K562 (cell line): ENCODE measurements around the gene SLC6A13. TPM values are rescaled to one million over a fixed set of nuclear protein-coding genes. Genes with fewer than 3 reads are reported as not detected.

ENCODE experiments used
- ATAC-seq: fragments of 200-7000 bp; cut with Tn5 transposase; 3 replicates; pipeline ENCODE4 v1.9.1; 2020; ENCODE audit warnings: moderate library complexity
- BruUV-seq: library from RNA; stranded (reverse); fragments of 400-500 nt; replicated peaks from 2 replicates; lab custom pipeline; 2021; lab: Mats Ljungman, UMichigan
- CTCF ChIA-PET: fragments of 300-600 bp; formaldehyde crosslinking; extraction: SDS; loops from one replicate; lab custom pipeline; 2021; ENCODE audit warnings: low intra/inter-chr PET ratio; lab: Yijun Ruan, JAX
- POLR2A ChIA-PET: fragments of 300-600, 350-650 bp; sonication (Branson Sonifier 250); formaldehyde crosslinking; extraction: SDS; loops from one replicate; lab custom pipeline; 2021; ENCODE audit warnings: antibody characterized with exemption, inconsistent platforms; lab: Yijun Ruan, JAX
- DNase-seq, 4 experiments: peaks; one replicate each; pipeline versions ENCODE4 v3.0.0 to v3.0.0-alpha.2; 2011 to 2018; ENCODE audit warnings: low spot score in 3 of 4, mixed read lengths in 3 of 4; ENCODE audit errors: extremely low read depth in 1 of 4
- FAIRE-seq: peaks from 2 replicates; lab custom pipeline; 2011; peaks lifted over from hg19 to GRCh38; lab: Jason Lieb, UNC
- H2AFZ ChIP-seq: 2 replicates; pipeline ENCODE4 v1.6.0; 2011; ENCODE audit warnings: low read depth, low read length, control low read depth, inconsistent platforms
- H3K27ac ChIP-seq: fragments of 200-600 bp; 3 replicates; pipeline ENCODE4 v1.8.0; 2011; ENCODE audit warnings: low read depth, mild to moderate bottlenecking, control low read depth, inconsistent platforms, low read length, moderate library complexity, mixed read lengths; ENCODE audit errors: extremely low read depth
- H3K27me3 ChIP-seq, 2 experiments: fragments of 300-600 bp in 1 of 2; 2 replicates in 1 of 2; 3 replicates in 1 of 2; pipeline versions ENCODE4 v1.6.0 to v1.8.0; 2011; ENCODE audit warnings: inconsistent platforms in 2 of 2, low read length in 2 of 2, mild to moderate bottlenecking in 1 of 2, mixed read lengths in 1 of 2, moderate library complexity in 1 of 2; ENCODE audit not compliant: control insufficient read depth in 2 of 2, insufficient read depth in 2 of 2
- H3K36me3 ChIP-seq: fragments of 300-600 bp; 3 replicates; pipeline ENCODE4 v1.8.0; 2011; ENCODE audit warnings: mild to moderate bottlenecking, low read length, inconsistent platforms; ENCODE audit not compliant: control insufficient read depth, insufficient read depth
- H3K4me1 ChIP-seq, 2 experiments: fragments of 200-600 bp in 1 of 2; replicated peaks in 1 of 2; 2 replicates in 1 of 2; 3 replicates in 1 of 2; pipeline versions ENCODE4 v1.5.1 to v1.8.0; 2011; ENCODE audit warnings: inconsistent platforms in 2 of 2, low read length in 2 of 2, mild to moderate bottlenecking in 1 of 2, mixed read lengths in 1 of 2, moderate library complexity in 1 of 2; ENCODE audit not compliant: control insufficient read depth in 2 of 2, insufficient read depth in 2 of 2
- H3K4me2 ChIP-seq: 2 replicates; pipeline ENCODE4 v1.6.1; 2011; ENCODE audit warnings: low read length, control low read depth, inconsistent platforms, mixed read lengths; ENCODE audit not compliant: insufficient read depth
- H3K4me3 ChIP-seq: fragments of 200-600 bp; sonication (generic), shearing (Covaris generic); 2 replicates; pipeline ENCODE4 v1.5.1; 2016; ENCODE audit warnings: control low read depth, inconsistent platforms
- H3K79me2 ChIP-seq: fragments of 200-600 bp; 3 replicates; pipeline ENCODE4 v1.8.0; 2011; ENCODE audit warnings: low read length, inconsistent platforms; ENCODE audit not compliant: control insufficient read depth, insufficient read depth
- H3K9ac ChIP-seq, 2 experiments: 2 replicates each; pipeline versions ENCODE4 v1.6.0 to v1.6.1; 2011; ENCODE audit warnings: low read depth in 2 of 2, low read length in 2 of 2, control low read depth in 1 of 2, inconsistent platforms in 1 of 2, mild to moderate bottlenecking in 1 of 2, mixed read lengths in 1 of 2; ENCODE audit not compliant: insufficient read depth in 1 of 2
- H3K9me1 ChIP-seq: one replicate; pipeline ENCODE4 v1.6.0; 2011; ENCODE audit warnings: inconsistent platforms, mild to moderate bottlenecking, low read length, moderate library complexity; ENCODE audit not compliant: control insufficient read depth, insufficient read depth
- H3K9me3 ChIP-seq: replicated peaks from 2 replicates; pipeline ENCODE4 v1.5.1; 2011; ENCODE audit warnings: low read depth, low read length, inconsistent platforms; ENCODE audit not compliant: control insufficient read depth, insufficient read depth
- H4K20me1 ChIP-seq: replicated peaks from 2 replicates; pipeline ENCODE4 v1.6.1; 2011; ENCODE audit warnings: low read length, inconsistent platforms, mixed read lengths; ENCODE audit not compliant: control insufficient read depth, insufficient read depth
- CBFA2T2 ChIP-seq: fragments of 450-650 bp; conservative IDR thresholded peaks from 2 replicates; pipeline ENCODE4 v1.6.1; 2017; ENCODE audit warnings: mild to moderate bottlenecking
- CLOCK ChIP-seq: fragments of 250-450 bp; sonication (Bioruptor Pico); IDR thresholded peaks from 2 replicates; pipeline ENCODE4 v1.4.0; 2020; ENCODE audit warnings: mild to moderate bottlenecking, moderate library complexity, borderline replicate concordance
- CREBBP ChIP-seq: IDR thresholded peaks from one replicate; pipeline ENCODE4 v1.6.1; 2012; ENCODE audit warnings: low read depth, mild to moderate bottlenecking, control low read depth, inconsistent platforms, low read length
- CSDE1 ChIP-seq, 2 experiments: fragments of 450-650 bp; IDR thresholded peaks; 2 replicates each; pipeline ENCODE4 v1.6.1; 2016; ENCODE audit warnings: mild to moderate bottlenecking in 1 of 2
- DMBX1 ChIP-seq: fragments of 250-450 bp; sonication (Bioruptor Pico); IDR thresholded peaks from 2 replicates; pipeline ENCODE4 v1.8.0; 2022; ENCODE audit warnings: inconsistent platforms, mild to moderate bottlenecking, moderate library complexity, borderline replicate concordance
- GTF2F1 ChIP-seq: IDR thresholded peaks from 2 replicates; pipeline ENCODE4 v1.6.1; 2011; ENCODE audit warnings: low read depth, low read length, improper control_type of control experiment
- KDM1A ChIP-seq, 2 experiments: fragments of 450-650 bp; IDR thresholded peaks; 2 replicates each; pipeline ENCODE4 v1.6.1; 2016; ENCODE audit warnings: mild to moderate bottlenecking in 2 of 2
- PKNOX1 ChIP-seq: fragments of 450-650 bp; IDR thresholded peaks from 2 replicates; pipeline ENCODE4 v1.6.1; 2016
- RFX5 ChIP-seq: IDR thresholded peaks from 2 replicates; pipeline ENCODE4 v1.6.1; 2011; ENCODE audit warnings: low read depth, mild to moderate bottlenecking, improper control_type of control experiment, low read length
- TFAP4 ChIP-seq: sonication (generic); formaldehyde crosslinking; IDR thresholded peaks from 2 replicates; pipeline ENCODE4 v1.8.0; 2022; ENCODE audit warnings: missing genetic modification reagents, mild to moderate bottlenecking, moderate library complexity, borderline replicate concordance
- YBX1 ChIP-seq: fragments of 450-650 bp; IDR thresholded peaks from 2 replicates; pipeline ENCODE4 v1.7.1; 2016; ENCODE audit warnings: mild to moderate bottlenecking
- ZBTB43 ChIP-seq: sonication (generic); formaldehyde crosslinking; IDR thresholded peaks from 2 replicates; pipeline ENCODE4 v1.8.0; 2023; ENCODE audit warnings: mild to moderate bottlenecking, missing genetic modification reagents
- ZFPM2 ChIP-seq: fragments of 250-450 bp; sonication (Bioruptor Pico); IDR thresholded peaks from 2 replicates; pipeline ENCODE4 v1.5.1; 2022; ENCODE audit warnings: mild to moderate bottlenecking
- ZNF395 ChIP-seq: fragments of 200-800 bp; sonication (Bioruptor generic); IDR thresholded peaks from 2 replicates; pipeline ENCODE4 v1.6.1; 2017; ENCODE audit warnings: missing genetic modification characterization, missing compliant biosample characterization
- ZNF431 ChIP-seq: sonication (generic); formaldehyde crosslinking; IDR thresholded peaks from 2 replicates; pipeline ENCODE4 v1.8.0; 2022; ENCODE audit warnings: mild to moderate bottlenecking, missing genetic modification reagents
- WGBS: fragments of 100-300 bp; shearing (Covaris generic); methylation state at CpG from one replicate; pipeline ENCODE4 v1.1.6; 2016; ENCODE audit warnings: low coverage, mixed read lengths; ENCODE audit not compliant: insufficient coverage; ENCODE audit errors: missing lambda C conversion rate; 5-methylcytosine and 5-hydroxymethylcytosine counted together
- in situ Hi-C: fragments of 300-500 bp; cut with MboI; formaldehyde crosslinking; loops from 4 replicates; pipeline ENCODE4 v1.15.0; 2018; ENCODE audit warnings: inconsistent platforms, mixed read lengths
- intact Hi-C: fragments of 100-400 bp; cut with micrococcal nuclease; formaldehyde crosslinking; loops from 2 replicates; pipeline ENCODE4 v1.14.2; 2022
- polyA plus RNA-seq, 8 experiments: library from polyadenylated mRNA; depleted of rRNA in 4 of 8; stranded (reverse) in 5 of 8; unstranded in 3 of 8; fragments of >200 nt; fragmentation: Nextera tagmentation in 2 of 8; fragmentation: Illumina TruSeq in 1 of 8; extraction: Ambion mirVana in 2 of 8; extraction: Trizol in 1 of 8; gene quantifications; 2 replicates each; pipeline versions ENCODE4 v1.2.1 to v1.2.3, GENCODE V29; 2011 to 2014; ENCODE audit warnings: inconsistent platforms in 1 of 8, missing spikeins in 1 of 8
- total RNA-seq, 7 experiments: library from RNA; depleted of rRNA in 6 of 7; stranded (reverse); fragments of >200 nt in 6 of 7; fragmentation: Illumina TruSeq in 2 of 7; extraction: Trizol in 2 of 7; gene quantifications; 2 replicates each; pipeline versions ENCODE4 v1.2.1 to v1.2.3, GENCODE V29; 2011 to 2021; ENCODE audit warnings: low replicate concordance in 1 of 7

Gene SLC6A13
- total and polyA plus RNA-seq, 9 of the 15 experiments (the other 6 are each of a cell fraction or from before 2014, with no cell fraction given), result 0.06 to 0.33 (median 0.22) TPM; not detected in 4

- ATAC-seq (no peak), FAIRE-seq (no peak), DNase-seq (no peak)
- intact Hi-C loops (no loop called here), in situ Hi-C loops (no loop called here)
- H3K27me3 ChIP-seq, result peaks cover 14 to 50% of the 10 kb centered on the region in 2 experiments
- POLR2A ChIA-PET, result interaction anchor here (0.6 kb wide), 1 partner anchor 126 kb away, joined by 4 read pairs; no protein-coding TSS in a partner anchor
- no peak overlapping the region for H3K4me2 ChIP-seq
- peaks cover 4% of the 10 kb centered on the region; the same call in 1 of the 2 replicates for H4K20me1 ChIP-seq
- BruUV-seq, result no TSS peak
- peaks cover 2 to 6% of the 10 kb centered on the region in 2 experiments; a peak in 4 of 5 replicates for H3K4me1 ChIP-seq
- H3K79me2 ChIP-seq, result no peaks in the 10 kb centered on the region
- WGBS, result 4% methylated on average over 8 of the region's 9 CpGs
- CTCF ChIA-PET, result no interaction called here
- H3K27ac ChIP-seq, result no peak overlapping the region
- no peaks in the 10 kb centered on the region for H3K9me3 ChIP-seq
- H3K9me1 ChIP-seq, result no peaks in the 10 kb centered on the region
- no peak overlapping the region for H3K4me3 ChIP-seq
- no peak overlapping the region for H2AFZ ChIP-seq
- no peak overlapping the region for H3K9ac ChIP-seq
- no peaks in the 10 kb centered on the region for H3K36me3 ChIP-seq
- TF ChIP-seq KDM1A (IDR thresholded peaks at IDR 0.05) (no peak), DMBX1 (no peak), ZFPM2 (no peak), RFX5 (no peak), YBX1 (no peak), PKNOX1 (no peak), ZBTB43 (CRISPR knock-in tag) (no peak), CSDE1 (IDR thresholded peaks at IDR 0.05) (no peak), CBFA2T2 (no peak), TFAP4 (CRISPR knock-in tag) (no peak), CREBBP (no peak), CLOCK (CRISPR knock-in tag) (no peak), ZNF431 (CRISPR knock-in tag) (no peak), ZNF395 (CRISPR knock-in tag) (no peak), GTF2F1 (no peak)
Measured at GRCh38 chr12:198705-199104, 63.9 kb downstream of the SLC6A13 start.
